Measurements from ENCODE around the gene CPNE2. TPM values are rescaled to one million over a fixed set of nuclear protein-coding genes. Genes with fewer than 3 reads are reported as not detected.

CPNE2 gene
- total and polyA plus RNA-seq, 8 donors: 49.4 to 72.1 (median 67.5) TPM

DNA sequence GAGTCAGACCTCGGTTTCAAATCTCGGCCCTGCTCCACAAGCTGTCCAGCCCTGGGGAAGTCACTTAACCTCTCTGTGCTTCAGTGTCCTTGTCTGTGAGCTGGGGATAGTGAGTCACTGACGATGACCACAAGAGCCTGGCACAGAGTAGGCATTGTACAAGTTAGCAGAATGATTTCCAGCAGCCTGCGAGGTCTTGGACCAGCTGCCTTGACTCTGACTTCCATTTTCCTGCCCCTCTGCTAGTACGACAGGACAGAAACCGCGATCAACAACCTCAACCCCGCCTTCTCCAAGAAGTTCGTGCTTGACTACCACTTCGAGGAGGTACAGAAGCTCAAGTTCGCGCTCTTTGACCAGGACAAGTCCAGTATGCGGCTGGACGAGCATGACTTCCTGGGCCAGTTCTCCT is 20.7 kb downstream of the CPNE2 start:
- H3K27ac ChIP-seq: peak overlapping the region in 1 of 2 donors; percentile 18
- TF ChIP-seq, protein P1, sequence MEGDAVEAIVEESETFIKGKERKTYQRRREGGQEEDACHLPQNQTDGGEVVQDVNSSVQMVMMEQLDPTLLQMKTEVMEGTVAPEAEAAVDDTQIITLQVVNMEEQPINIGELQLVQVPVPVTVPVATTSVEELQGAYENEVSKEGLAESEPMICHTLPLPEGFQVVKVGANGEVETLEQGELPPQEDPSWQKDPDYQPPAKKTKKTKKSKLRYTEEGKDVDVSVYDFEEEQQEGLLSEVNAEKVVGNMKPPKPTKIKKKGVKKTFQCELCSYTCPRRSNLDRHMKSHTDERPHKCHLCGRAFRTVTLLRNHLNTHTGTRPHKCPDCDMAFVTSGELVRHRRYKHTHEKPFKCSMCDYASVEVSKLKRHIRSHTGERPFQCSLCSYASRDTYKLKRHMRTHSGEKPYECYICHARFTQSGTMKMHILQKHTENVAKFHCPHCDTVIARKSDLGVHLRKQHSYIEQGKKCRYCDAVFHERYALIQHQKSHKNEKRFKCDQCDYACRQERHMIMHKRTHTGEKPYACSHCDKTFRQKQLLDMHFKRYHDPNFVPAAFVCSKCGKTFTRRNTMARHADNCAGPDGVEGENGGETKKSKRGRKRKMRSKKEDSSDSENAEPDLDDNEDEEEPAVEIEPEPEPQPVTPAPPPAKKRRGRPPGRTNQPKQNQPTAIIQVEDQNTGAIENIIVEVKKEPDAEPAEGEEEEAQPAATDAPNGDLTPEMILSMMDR (IDR thresholded peaks at IDR 0.05): no peak
- no peak for ATAC-seq

DNA sequence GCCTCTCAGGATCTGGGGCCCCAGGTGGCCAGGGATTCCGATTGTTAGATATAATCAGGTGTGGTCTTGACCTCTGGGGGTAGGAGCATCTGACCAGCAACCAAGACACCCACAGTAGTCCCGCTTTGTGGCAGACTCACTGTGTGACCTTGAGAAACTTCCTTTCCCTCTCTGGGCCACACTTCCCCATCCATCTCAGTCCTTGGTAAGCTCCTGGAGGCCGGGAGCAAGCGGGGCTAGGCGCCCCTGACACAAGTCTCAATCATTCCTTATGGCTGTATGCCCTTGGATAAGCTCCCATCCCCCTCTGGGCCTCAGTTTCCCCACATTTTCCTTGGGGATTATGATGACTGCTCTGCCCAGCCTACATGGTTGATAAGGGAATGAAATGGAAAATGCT is 21.3 kb downstream of the CPNE2 start:
- DNase-seq: no peak
- intact Hi-C loops (cut with DNase I): no loop called here
- TF ChIP-seq, protein P1 (IDR thresholded peaks at IDR 0.05): no peak
- Histone ChIP-seq H3K27me3 (no peaks in the 10 kb centered on the region), H3K27ac (no peak overlapping the region), H3K4me1 (peaks cover 0 to 39% of the 10 kb centered on the region in 2 donors), H3K9me3 (no peaks in the 10 kb centered on the region), H3K4me3 (no peak overlapping the region), H3K36me3 (peaks cover 0 to 56% of the 10 kb centered on the region in 2 donors)
- no peak for ATAC-seq

More for the DNA sequence above, 20.7 kb downstream of the CPNE2 start:
- intact Hi-C loops (cut with DNase I): no loop called here
- H3K4me1 ChIP-seq: peaks cover 0 to 39% of the 10 kb centered on the region in 2 donors
- no peaks in the 10 kb centered on the region for H3K27me3 ChIP-seq
- no peak overlapping the region for H3K4me3 ChIP-seq
- H3K36me3 ChIP-seq: peaks cover 0 to 51% of the 10 kb centered on the region in 2 donors
- no peak for DNase-seq
- no peaks in the 10 kb centered on the region for H3K9me3 ChIP-seq

DNA sequence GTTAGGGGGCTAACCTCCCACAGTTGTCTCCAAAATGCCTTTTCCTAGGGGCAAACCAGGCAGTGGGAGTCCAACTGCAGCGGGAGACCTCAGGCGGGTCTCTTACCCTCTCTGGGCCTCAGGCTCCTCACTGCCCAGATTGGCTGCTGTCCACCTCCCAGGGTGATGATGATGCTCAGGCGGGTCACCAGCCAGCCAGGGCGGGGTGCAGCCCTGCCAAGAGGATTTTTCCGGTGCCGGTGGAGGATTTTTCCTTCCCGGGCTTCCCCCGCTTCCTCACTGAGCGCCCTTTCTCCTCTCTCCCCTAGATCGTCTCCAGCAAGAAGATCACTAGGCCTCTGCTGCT is 22.8 kb downstream of the CPNE2 start:
- peaks cover 0 to 70% of the 10 kb centered on the region in 2 donors for H3K36me3 ChIP-seq
- ATAC-seq: no peak

DNA sequence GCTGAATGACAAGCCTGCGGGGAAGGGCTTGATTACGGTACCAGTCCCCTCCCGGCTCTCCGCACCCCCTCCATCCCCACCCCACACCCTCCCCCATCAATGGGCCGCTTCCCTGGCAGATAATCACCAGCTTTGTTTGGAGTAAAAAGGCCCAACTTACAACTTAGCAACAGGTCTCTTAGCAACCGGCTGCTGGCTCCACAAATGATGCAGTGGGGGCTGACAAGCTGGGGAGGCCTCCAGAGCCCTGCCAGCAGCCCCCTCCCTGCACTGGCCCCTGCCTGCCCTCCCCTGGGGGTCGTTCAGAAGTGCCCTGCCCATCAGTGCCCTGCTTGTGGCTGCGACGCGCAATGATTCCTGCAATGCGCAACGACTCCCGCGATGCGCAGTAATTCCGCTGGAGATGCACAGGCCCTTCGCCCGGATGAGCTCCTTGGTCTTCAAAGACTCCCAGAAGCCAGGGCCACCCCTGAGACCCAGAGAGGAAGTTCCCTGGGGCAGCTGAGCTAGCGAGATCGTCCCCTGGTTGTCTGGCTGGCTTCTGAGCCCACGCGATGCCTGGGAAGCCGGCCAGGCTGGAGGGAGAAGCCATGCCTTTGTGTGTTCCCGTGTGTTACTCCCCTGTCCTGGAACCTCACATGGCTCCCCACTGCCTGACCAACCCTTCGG is 23.3 kb downstream of the CPNE2 start:
- peak; percentile 43 for ATAC-seq
- intact Hi-C loops (cut with DNase I): no loop called here
- H3K27me3 ChIP-seq: no peaks in the 10 kb centered on the region

More for the DNA sequence above, 22.8 kb downstream of the CPNE2 start:
- H3K27me3 ChIP-seq: no peaks in the 10 kb centered on the region
- DNase-seq: no peak
- H3K9me3 ChIP-seq: no peaks in the 10 kb centered on the region
- TF ChIP-seq, protein P1 (IDR thresholded peaks at IDR 0.05): no peak
- no peak overlapping the region for H3K4me3 ChIP-seq
- intact Hi-C loops (cut with DNase I): no loop called here
- peaks cover 0 to 39% of the 10 kb centered on the region in 2 donors for H3K4me1 ChIP-seq
- peak overlapping the region in 1 of 2 donors; percentile 34 for H3K27ac ChIP-seq

DNA sequence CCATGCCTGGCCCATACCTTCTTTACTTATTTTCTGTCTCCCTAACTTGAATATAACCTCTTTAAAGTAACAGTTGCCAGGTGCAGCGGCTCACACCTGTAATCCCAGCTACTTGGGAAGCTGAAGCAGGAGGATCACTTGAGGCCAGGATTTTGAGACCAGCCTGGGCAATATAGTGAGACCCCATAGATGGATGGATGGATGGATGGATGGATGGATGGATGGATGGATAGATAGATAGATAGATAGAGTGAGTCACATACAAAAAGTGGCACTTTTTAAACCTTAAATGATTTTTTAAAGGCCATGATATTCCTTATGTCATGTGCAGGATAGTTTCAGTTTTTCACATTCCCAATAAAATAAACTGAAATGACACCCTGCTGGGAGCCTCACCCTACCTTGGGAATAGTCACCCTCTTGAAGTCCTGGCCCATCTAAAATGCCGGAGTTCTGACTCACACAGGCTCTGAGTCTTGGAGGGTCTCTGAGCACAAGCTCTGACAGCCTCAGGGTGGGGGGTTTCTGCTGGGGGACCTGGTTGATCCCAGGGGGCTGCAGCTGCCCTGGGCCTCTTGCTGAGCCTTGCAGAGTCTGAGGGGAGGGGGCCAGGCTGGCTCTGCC is 26.2 kb downstream of the CPNE2 start:
- DNase-seq: no peak
- Histone ChIP-seq H3K27ac (no peak overlapping the region), H3K9me3 (no peaks in the 10 kb centered on the region), H3K4me3 (no peak overlapping the region), H3K4me1 (peaks cover 0 to 22% of the 10 kb centered on the region in 2 donors), H3K27me3 (no peaks in the 10 kb centered on the region), H3K36me3 (peaks cover 0 to 95% of the 10 kb centered on the region in 2 donors)
- no peak for ATAC-seq
- intact Hi-C loops (cut with DNase I): no loop called here
- TF ChIP-seq, protein P1 (IDR thresholded peaks at IDR 0.05): no peak

More for the DNA sequence above, 23.3 kb downstream of the CPNE2 start:
- Histone ChIP-seq H3K9me3 (no peaks in the 10 kb centered on the region), H3K27ac (peak overlapping the region; percentile 13 to 34), H3K36me3 (peaks cover 0 to 74% of the 10 kb centered on the region in 2 donors), H3K4me1 (peaks cover 0 to 35% of the 10 kb centered on the region in 2 donors), H3K4me3 (no peak overlapping the region)
- peak in 2 of 4 donors; percentile 61 to 90 for DNase-seq
- TF ChIP-seq, protein P1 (IDR thresholded peaks at IDR 0.05): no peak

All from left lung (tissue), 10 donors.